Neural cell (in vitro differentiated cells): ENCODE data around the gene KCNK15. TPM values are rescaled to one million over a fixed set of nuclear protein-coding genes. Genes with fewer than 3 reads are reported as not detected.

Experiments used
- H2AFZ ChIP-seq: fragments of 200-600, 300-800 bp; sonication (generic), shearing (Covaris generic); 2 replicates; pipeline ENCODE4 v1.6.0; 2014; ENCODE audit warnings: low read depth, mild to moderate bottlenecking, antibody characterized with exemption, low read length, moderate library complexity
- H3F3A ChIP-seq: fragments of 200-600 bp; shearing (Covaris generic); 2 replicates; pipeline ENCODE4 v1.6.1; 2016; ENCODE audit warnings: mild to moderate bottlenecking, moderate library complexity, mixed read lengths, antibody characterized with exemption, low read length; ENCODE audit not compliant: insufficient read depth, poor library complexity, severe bottlenecking
- H3K27ac ChIP-seq: fragments of 200-600, 300-800 bp; sonication (generic), shearing (Covaris generic); 2 replicates; pipeline ENCODE4 v1.5.1; 2014; ENCODE audit warnings: mild to moderate bottlenecking, low read length, moderate library complexity
- H3K27me3 ChIP-seq: fragments of 300-800, 200-600 bp; sonication (generic), shearing (Covaris generic); 2 replicates; pipeline ENCODE4 v1.6.0; 2014; ENCODE audit warnings: mild to moderate bottlenecking, low read depth, low read length, moderate library complexity; ENCODE audit not compliant: insufficient read depth
- H3K36me3 ChIP-seq: fragments of 300-800, 200-600 bp; sonication (generic), shearing (Covaris generic); 2 replicates; pipeline ENCODE4 v1.5.1; 2014; ENCODE audit warnings: mild to moderate bottlenecking, antibody characterized with exemption, low read length, moderate library complexity; ENCODE audit not compliant: insufficient read depth
- H3K4me2 ChIP-seq: fragments of 300-800, 200-600 bp; sonication (generic), shearing (Covaris generic); 2 replicates; pipeline ENCODE4 v1.6.0; 2014; ENCODE audit warnings: mild to moderate bottlenecking, low read length
- H3K4me3 ChIP-seq: fragments of 300-800, 200-600 bp; sonication (generic), shearing (Covaris generic); 2 replicates; pipeline ENCODE4 v1.5.1; 2014; ENCODE audit warnings: mild to moderate bottlenecking, low read length, moderate library complexity
- H3K79me2 ChIP-seq: fragments of 200-600 bp; shearing (Covaris generic); replicated peaks from 2 replicates; pipeline ENCODE4 v1.6.0; 2014; ENCODE audit warnings: mild to moderate bottlenecking, low read length, moderate library complexity; ENCODE audit not compliant: insufficient read depth
- H3K9ac ChIP-seq: fragments of 300-800, 200-600 bp; sonication (generic), shearing (Covaris generic); 2 replicates; pipeline ENCODE4 v1.6.1; 2016; ENCODE audit warnings: mild to moderate bottlenecking, low read length, mixed read lengths
- H3K9me2 ChIP-seq: fragments of 200-600 bp; shearing (Covaris generic); 2 replicates; pipeline ENCODE4 v1.6.1; 2016; ENCODE audit warnings: mild to moderate bottlenecking, low read length, mixed read lengths; ENCODE audit not compliant: insufficient read depth
- H3K9me3 ChIP-seq: fragments of 200-600, 300-800 bp; sonication (generic), shearing (Covaris generic); 2 replicates; pipeline ENCODE4 v1.6.1; 2016; ENCODE audit warnings: mild to moderate bottlenecking, mixed run types, low read length, moderate library complexity, mixed read lengths
- H4K20me1 ChIP-seq: fragments of 200-600 bp; shearing (Covaris generic); 2 replicates; pipeline ENCODE4 v1.6.1; 2016; ENCODE audit warnings: mild to moderate bottlenecking, mixed run types; ENCODE audit not compliant: insufficient read depth
- CTCF ChIP-seq: fragments of 450-650 bp; IDR thresholded peaks from 2 replicates; pipeline ENCODE4 v1.5.1; 2014; ENCODE audit warnings: antibody characterized with exemption, mild to moderate bottlenecking, moderate library complexity; ENCODE audit not compliant: poor library complexity, severe bottlenecking
- EP300 ChIP-seq: fragments of 450-650 bp; conservative IDR thresholded peaks from 2 replicates; pipeline ENCODE4 v1.6.1; 2014; ENCODE audit warnings: antibody characterized with exemption, mild to moderate bottlenecking, moderate library complexity; ENCODE audit not compliant: poor library complexity, severe bottlenecking
- EZH2 ChIP-seq: fragments of 200-600, 300-800 bp; shearing (Covaris generic), sonication (generic); IDR thresholded peaks from 2 replicates; pipeline ENCODE4 v1.6.1; 2014; ENCODE audit warnings: antibody characterized with exemption, low read length, borderline replicate concordance, mild to moderate bottlenecking; ENCODE audit not compliant: insufficient read depth, poor library complexity, severe bottlenecking
- MXI1 ChIP-seq: fragments of 450-650 bp; conservative IDR thresholded peaks from 2 replicates; pipeline ENCODE4 v1.6.1; 2014; ENCODE audit warnings: antibody characterized with exemption, mild to moderate bottlenecking; ENCODE audit not compliant: poor library complexity, severe bottlenecking
- POLR2AphosphoS5 ChIP-seq: IDR thresholded peaks from 2 replicates; pipeline ENCODE4 v1.6.1; 2012
- RAD21 ChIP-seq: fragments of 450-650 bp; conservative IDR thresholded peaks from 2 replicates; pipeline ENCODE4 v1.6.1; 2014; ENCODE audit warnings: antibody characterized with exemption, mild to moderate bottlenecking, moderate library complexity
- REST ChIP-seq: IDR thresholded peaks from 2 replicates; pipeline ENCODE4 v1.6.1; 2012; ENCODE audit warnings: borderline replicate concordance
- SMC3 ChIP-seq: fragments of 450-650 bp; conservative IDR thresholded peaks from 2 replicates; pipeline ENCODE4 v1.6.1; 2014; ENCODE audit warnings: antibody characterized with exemption, mild to moderate bottlenecking, moderate library complexity; ENCODE audit not compliant: poor library complexity
- TAF1 ChIP-seq: IDR thresholded peaks from 2 replicates; pipeline ENCODE4 v1.6.1; 2012; ENCODE audit warnings: low read depth
- polyA plus RNA-seq: library from polyadenylated mRNA; depleted of rRNA; stranded (reverse); fragments of >200 nt; gene quantifications from 2 replicates; pipeline ENCODE4 v1.2.3, GENCODE V29; 2014

Gene KCNK15
- polyA plus RNA-seq, 1 donor from 2014 or later = not detected

GRCh38 chr20:44745122-44745597, 505 bp upstream of the KCNK15 start:
- Histone ChIP-seq H3K79me2 (no peaks in the 10 kb centered on the region), H3K27ac (no peak overlapping the region), H3K36me3 (no peaks in the 10 kb centered on the region), H3F3A (peaks cover 3% of the 10 kb centered on the region), H3K27me3 (peaks cover 24% of the 10 kb centered on the region), H4K20me1 (no peaks in the 10 kb centered on the region), H3K9me3 (no peaks in the 10 kb centered on the region), H3K4me2 (no peak overlapping the region), H3K9me2 (no peaks in the 10 kb centered on the region), H3K9ac (no peak overlapping the region), H2AFZ (no peak overlapping the region), H3K4me3 (peak overlapping the region; percentile 65)
- TF ChIP-seq REST (no peak), SMC3 (no peak), POLR2AphosphoS5 (no peak), EZH2 (no peak), MXI1 (no peak), CTCF (no peak), RAD21 (no peak), EP300 (no peak), TAF1 (no peak)

GRCh38 chr20:44746367-44747165, 901 bp downstream of the KCNK15 start:
- H3K9ac ChIP-seq = peak overlapping the region; percentile 36

More at GRCh38 chr20:44746367-44747165, 901 bp downstream of the KCNK15 start:
- TF ChIP-seq EZH2 = no peak
- TF ChIP-seq TAF1 = no peak
- TF ChIP-seq SMC3 = no peak
- TF ChIP-seq EP300 = no peak
- no peak for TF ChIP-seq REST
- no peak for TF ChIP-seq MXI1
- TF ChIP-seq RAD21 = no peak
- no peak for TF ChIP-seq POLR2AphosphoS5
- TF ChIP-seq CTCF = no peak
- Histone ChIP-seq H3K36me3 (no peaks in the 10 kb centered on the region), H3F3A (peaks cover 3% of the 10 kb centered on the region), H3K27me3 (peaks cover 24% of the 10 kb centered on the region), H3K27ac (no peak overlapping the region), H3K4me3 (peak overlapping the region; percentile 65), H3K79me2 (no peaks in the 10 kb centered on the region), H2AFZ (no peak overlapping the region), H3K4me2 (no peak overlapping the region), H4K20me1 (no peaks in the 10 kb centered on the region), H3K9me2 (no peaks in the 10 kb centered on the region), H3K9me3 (no peaks in the 10 kb centered on the region)
